Stimulated activated naive B cell treated with anti-CD40 and anti-IgM and Interleukin-4, amounts not matched to agents 10 μg/mL and 1 μg/mL and 100 μg/mL, for 72 hours (primary cell): ENCODE results near the gene TSC22D4.
"Not testable (repeated sequence)": the region's sequence is repeated elsewhere in the genome, so short reads cannot be mapped to it uniquely, and the experiment has no call there.

Experiments used
- ATAC-seq, 2 donors: fragments of 150-1000 bp; cut with Tn5 transposase; replicated peaks; 2 replicates each; pipeline ENCODE4 v1.10.0; 2021; ENCODE audit warnings: moderate library complexity in 1 of 2
- DNase-seq: peaks from one replicate; pipeline ENCODE4 v3.0.0; 2021
- H3K27ac Mint-ChIP-seq: one replicate; pipeline ENCODE4 v1.8.0; 2022; ENCODE audit warnings: mild to moderate bottlenecking, mixed read lengths
- H3K27me3 Mint-ChIP-seq, 2 donors: one replicate each; pipeline ENCODE4 v1.8.0; 2022; ENCODE audit warnings: mixed read lengths in 2 of 2
- H3K36me3 Mint-ChIP-seq, 2 donors: one replicate each; pipeline ENCODE4 v1.8.0; 2022; ENCODE audit warnings: mixed read lengths in 2 of 2, mild to moderate bottlenecking in 1 of 2
- H3K4me1 Mint-ChIP-seq, 2 donors: one replicate each; pipeline ENCODE4 v1.8.0; 2022; ENCODE audit warnings: mixed read lengths in 2 of 2, mild to moderate bottlenecking in 1 of 2
- H3K4me3 Mint-ChIP-seq, 2 donors: one replicate each; pipeline ENCODE4 v1.8.0; 2022; ENCODE audit warnings: mild to moderate bottlenecking in 2 of 2, mixed read lengths in 2 of 2, moderate library complexity in 1 of 2
- H3K9me3 Mint-ChIP-seq, 2 donors: one replicate each; pipeline ENCODE4 v1.8.0; 2022; ENCODE audit warnings: mixed read lengths in 2 of 2, mild to moderate bottlenecking in 1 of 2

Gene TSC22D4

DNA sequence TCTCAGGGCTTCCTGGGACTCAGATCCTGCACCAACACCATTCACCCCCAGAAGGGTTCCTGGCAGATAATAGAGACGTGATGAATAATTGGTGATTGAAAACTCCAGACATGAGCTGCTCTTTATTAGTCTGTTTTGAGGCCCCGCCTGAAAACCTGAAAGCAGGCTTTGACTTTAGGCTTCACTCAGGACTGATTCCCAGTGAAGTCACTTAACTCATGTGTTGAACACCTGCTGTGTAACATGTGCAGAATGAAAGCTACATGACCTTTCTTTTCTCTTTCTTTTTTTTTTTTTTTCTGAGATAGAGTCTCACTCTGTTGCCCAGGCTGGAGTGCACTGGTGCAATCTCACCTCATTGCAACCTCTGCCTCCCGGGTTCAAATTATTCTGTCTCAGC, 23.8 kb downstream of the TSC22D4 start:
- Mint-ChIP-seq H3K9me3 (no peaks in the 10 kb centered on the region), H3K4me3 (no peak overlapping the region), H3K27me3 (no peaks in the 10 kb centered on the region), H3K27ac (no peak overlapping the region), H3K36me3 (peaks cover 8 to 14% of the 10 kb centered on the region in 2 donors), H3K4me1 (peaks cover 7 to 13% of the 10 kb centered on the region in 2 donors)
- ATAC-seq, result no peak
- no peak for DNase-seq

DNA sequence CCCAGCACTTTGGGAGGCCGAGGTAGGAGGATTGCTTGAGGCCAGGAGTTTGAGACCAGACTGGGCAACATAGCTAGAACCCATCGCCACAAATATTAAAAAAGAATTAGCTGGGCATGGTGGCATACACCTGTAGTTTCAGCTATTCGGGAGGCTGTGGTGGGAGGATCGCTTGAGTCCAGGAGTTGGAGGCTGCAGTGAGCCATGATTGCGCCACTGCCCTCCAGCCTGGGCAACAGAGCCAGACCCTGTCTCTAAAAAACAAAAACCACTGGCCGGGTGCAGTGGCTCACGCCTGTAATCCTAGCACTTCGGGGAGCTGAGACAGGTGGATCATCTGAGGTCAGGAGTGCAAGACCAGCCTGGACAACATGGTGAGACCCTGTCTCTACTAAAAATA, 25.2 kb downstream of the TSC22D4 start:
- H3K27ac Mint-ChIP-seq, DNase-seq, H3K27me3 Mint-ChIP-seq, ATAC-seq, H3K9me3 Mint-ChIP-seq, H3K4me3 Mint-ChIP-seq: not testable (repeated sequence)
- Mint-ChIP-seq H3K36me3 (peaks cover 4 to 10% of the 10 kb centered on the region in 2 donors), H3K4me1 (peaks cover 7 to 13% of the 10 kb centered on the region in 2 donors)

DNA sequence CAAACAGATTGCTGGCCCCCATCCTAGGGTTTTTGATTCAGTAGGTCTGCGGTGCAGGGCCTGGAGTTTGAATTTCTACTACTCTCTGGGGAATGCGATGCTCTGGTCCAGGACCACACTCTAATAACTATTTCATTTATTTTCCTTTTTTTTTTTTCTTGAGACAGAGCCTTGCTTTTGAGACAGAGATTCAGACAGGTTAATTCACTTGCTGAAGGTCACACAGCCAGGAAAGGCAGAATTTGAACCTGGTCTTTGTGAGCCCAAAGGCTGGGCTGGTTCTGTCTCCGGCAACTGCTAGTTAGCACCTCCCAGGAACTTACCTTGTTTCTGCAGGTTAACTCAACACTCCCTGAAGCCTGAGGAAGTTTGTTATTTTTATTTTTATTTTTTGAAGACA, 26.5 kb downstream of the TSC22D4 start:
- no peak for ATAC-seq
- no peak for DNase-seq
- no peak overlapping the region for H3K4me3 Mint-ChIP-seq
- no peak overlapping the region for H3K27ac Mint-ChIP-seq
- no peaks in the 10 kb centered on the region for H3K9me3 Mint-ChIP-seq
- H3K27me3 Mint-ChIP-seq, result no peaks in the 10 kb centered on the region
- peaks cover 3% of the 10 kb centered on the region in 2 donors for H3K36me3 Mint-ChIP-seq
- H3K4me1 Mint-ChIP-seq, result peaks cover 7 to 13% of the 10 kb centered on the region in 2 donors

DNA sequence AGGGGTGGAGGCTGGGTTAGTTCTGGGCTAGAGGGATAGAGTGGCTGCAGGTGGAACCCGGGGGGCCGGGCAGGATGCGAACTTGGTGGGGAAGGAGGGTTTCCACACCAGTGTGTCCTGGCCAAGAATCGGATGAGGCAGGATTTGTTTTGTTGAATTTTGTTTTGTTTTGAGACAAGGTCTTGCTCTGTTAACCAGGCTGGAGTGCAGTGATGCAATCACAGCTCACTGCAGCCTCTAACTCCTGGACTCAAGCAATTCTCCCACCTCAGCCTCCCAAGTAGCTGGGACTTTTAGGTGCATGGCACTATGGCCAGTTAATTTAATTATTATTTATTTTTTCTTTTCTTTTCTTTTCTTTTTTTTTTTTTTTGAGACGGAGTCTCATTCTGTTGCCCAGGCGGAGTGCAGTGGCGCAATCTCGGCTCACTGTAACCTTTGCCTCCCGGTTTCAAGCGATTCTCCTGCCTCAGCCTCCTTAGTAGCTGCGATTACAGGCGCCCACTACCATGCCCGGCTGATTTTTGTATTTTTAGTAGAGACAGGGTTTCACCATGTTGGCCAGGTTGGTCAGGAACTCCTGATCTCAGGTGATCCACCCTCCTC, 29.7 kb downstream of the TSC22D4 start:
- ATAC-seq, result no peak
- Mint-ChIP-seq H3K4me1 (peaks cover 13 to 20% of the 10 kb centered on the region in 2 donors), H3K36me3 (no peaks in the 10 kb centered on the region), H3K27ac (no peak overlapping the region), H3K4me3 (peak overlapping the region in 1 of 2 donors; percentile 29), H3K27me3 (no peaks in the 10 kb centered on the region), H3K9me3 (no peaks in the 10 kb centered on the region)
- DNase-seq, result no peak

DNA sequence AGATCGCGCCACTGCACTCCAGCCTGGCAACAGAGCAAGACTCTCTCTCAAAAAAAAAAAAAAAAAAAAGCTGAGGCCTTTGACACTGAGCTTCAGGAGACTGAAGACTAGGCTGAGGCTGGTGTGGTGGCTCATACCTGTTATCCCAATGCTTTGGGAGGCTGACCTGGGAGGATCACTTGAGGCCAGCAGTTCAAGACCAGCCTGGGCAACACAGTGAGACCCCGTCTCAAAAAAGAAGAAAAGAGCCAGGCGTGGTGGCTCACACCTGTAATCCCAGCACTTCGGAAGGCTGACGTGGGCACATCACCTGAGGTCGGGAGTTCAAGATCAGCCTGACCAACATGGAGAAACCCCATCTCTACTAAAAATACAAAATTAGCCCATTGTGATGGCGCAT, 31.7 kb downstream of the TSC22D4 start:
- not testable (repeated sequence) for H3K4me3 Mint-ChIP-seq, ATAC-seq, H3K27me3 Mint-ChIP-seq, H3K9me3 Mint-ChIP-seq, H3K27ac Mint-ChIP-seq, DNase-seq, H3K36me3 Mint-ChIP-seq
- peaks cover 14 to 23% of the 10 kb centered on the region in 2 donors for H3K4me1 Mint-ChIP-seq

DNA sequence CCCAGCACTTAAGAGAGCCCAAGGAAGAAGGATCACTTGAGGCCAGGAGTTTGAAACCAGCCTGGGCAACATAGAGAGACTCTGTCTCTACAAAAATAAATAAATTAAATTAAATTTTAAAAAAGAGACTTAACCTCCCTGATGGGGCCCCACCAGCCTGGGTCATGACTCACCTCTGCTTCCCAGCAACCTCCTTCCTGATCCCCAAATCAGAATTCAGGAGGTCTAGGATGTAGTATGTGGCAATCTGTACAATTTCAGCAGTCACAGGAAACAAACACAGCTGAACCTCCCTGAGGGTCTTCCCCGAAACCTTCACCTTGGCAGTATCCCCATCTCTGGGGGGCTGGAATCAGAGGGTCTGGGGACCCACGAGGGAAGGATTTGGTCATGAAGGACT, 33.0 kb downstream of the TSC22D4 start:
- Mint-ChIP-seq H3K4me1 (peaks cover 14 to 22% of the 10 kb centered on the region in 2 donors), H3K27me3 (no peaks in the 10 kb centered on the region), H3K9me3 (no peaks in the 10 kb centered on the region), H3K27ac (no peak overlapping the region), H3K36me3 (peaks cover 0 to 4% of the 10 kb centered on the region in 2 donors), H3K4me3 (no peak overlapping the region)
- no peak for DNase-seq
- ATAC-seq, result no peak

DNA sequence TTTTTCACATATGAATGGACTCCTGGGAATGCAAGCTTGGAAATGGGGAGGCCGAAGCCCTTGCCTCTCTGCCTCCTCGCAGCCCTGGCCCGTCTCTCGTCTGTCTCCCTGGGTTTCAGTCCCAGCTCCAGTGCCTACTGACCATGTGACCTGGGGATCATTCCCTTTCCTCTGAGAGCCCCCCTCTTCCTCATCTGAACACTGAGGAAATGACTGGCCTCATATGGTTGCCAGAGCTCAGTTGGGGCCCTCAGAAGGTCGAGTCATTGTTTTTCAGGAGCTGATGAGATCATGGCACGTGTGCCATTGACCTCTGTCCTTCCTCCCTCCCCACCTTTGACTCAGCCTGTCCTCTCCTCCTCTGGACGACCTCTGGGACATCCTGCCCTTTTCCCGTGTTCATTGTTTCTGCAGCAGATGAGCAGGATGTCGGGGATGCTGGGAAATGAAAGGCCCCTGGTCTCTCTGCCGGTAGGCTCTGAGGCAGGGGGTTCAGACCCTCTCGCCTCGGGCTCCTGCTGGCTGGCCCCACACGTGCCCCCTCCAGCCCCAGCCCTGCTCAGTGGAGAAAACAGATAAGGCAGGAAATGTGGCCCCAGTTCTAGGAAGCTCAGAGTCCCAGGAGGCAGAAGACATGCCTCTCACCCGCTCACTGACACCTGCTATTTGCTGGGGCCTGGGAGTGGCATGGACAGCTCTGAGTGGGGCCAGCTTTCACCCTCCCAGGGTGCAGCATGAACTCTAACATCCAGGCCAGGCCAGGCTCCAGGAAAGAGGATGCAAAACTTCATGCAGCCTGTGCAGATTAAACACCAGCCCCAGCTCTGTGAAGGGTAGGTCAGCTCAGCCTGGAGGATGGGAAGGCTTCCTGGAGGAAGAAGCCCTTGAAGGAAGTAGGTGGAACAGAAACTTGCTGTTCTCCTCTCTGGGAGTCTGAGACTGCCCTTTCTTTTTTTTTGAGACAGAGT, 34.4 kb downstream of the TSC22D4 start:
- ATAC-seq, result peak; percentile 82 to 85
- H3K27ac Mint-ChIP-seq, result peak overlapping the region; percentile 88
- peaks cover 0 to 4% of the 10 kb centered on the region in 2 donors for H3K36me3 Mint-ChIP-seq
- H3K4me3 Mint-ChIP-seq, result peak overlapping the region in 1 of 2 donors; percentile 46
- no peaks in the 10 kb centered on the region for H3K9me3 Mint-ChIP-seq
- no peaks in the 10 kb centered on the region for H3K27me3 Mint-ChIP-seq
- DNase-seq, result no peak
- H3K4me1 Mint-ChIP-seq, result peaks cover 11 to 17% of the 10 kb centered on the region in 2 donors

DNA sequence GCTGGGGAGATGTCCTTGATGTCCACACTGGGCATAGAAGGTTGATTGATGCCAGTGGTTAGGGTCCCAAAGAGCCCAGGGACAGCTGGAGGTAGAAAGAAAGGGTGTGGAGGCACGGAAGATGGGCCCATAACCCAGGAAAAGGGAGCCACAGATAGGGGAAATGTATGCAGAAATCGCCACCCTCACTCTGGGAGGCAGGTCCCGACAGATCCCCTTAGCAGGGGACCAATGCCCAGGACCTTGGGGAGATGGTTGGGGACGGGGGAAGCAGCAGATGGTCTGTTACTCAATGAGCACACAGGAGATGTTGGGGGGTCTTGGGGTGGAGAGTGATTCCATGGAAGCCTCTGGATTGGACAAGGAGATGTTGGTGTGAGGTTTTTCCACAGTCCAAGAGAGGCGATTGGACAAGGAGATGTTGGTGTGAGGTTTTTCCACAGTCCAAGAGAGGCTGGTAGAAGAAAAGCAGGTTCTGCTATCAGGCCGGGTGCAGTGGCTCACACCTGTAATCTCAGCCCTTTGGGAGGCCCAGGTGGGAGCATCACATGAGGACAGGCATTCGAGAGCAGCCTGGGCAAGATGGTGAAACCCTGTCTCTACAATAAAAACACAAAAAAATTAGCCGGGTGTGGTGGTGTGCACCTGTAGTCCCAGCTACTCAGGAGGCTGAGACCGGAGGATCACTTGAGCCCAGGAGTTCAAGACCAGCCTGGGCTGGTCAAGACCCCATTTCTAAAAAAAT, 35.7 kb downstream of the TSC22D4 start:
- Mint-ChIP-seq H3K4me1 (peaks cover 11 to 17% of the 10 kb centered on the region in 2 donors), H3K4me3 (no peak overlapping the region), H3K27me3 (no peaks in the 10 kb centered on the region), H3K36me3 (peaks cover 0 to 4% of the 10 kb centered on the region in 2 donors), H3K27ac (no peak overlapping the region), H3K9me3 (no peaks in the 10 kb centered on the region)
- ATAC-seq (no peak), DNase-seq (no peak)

DNA sequence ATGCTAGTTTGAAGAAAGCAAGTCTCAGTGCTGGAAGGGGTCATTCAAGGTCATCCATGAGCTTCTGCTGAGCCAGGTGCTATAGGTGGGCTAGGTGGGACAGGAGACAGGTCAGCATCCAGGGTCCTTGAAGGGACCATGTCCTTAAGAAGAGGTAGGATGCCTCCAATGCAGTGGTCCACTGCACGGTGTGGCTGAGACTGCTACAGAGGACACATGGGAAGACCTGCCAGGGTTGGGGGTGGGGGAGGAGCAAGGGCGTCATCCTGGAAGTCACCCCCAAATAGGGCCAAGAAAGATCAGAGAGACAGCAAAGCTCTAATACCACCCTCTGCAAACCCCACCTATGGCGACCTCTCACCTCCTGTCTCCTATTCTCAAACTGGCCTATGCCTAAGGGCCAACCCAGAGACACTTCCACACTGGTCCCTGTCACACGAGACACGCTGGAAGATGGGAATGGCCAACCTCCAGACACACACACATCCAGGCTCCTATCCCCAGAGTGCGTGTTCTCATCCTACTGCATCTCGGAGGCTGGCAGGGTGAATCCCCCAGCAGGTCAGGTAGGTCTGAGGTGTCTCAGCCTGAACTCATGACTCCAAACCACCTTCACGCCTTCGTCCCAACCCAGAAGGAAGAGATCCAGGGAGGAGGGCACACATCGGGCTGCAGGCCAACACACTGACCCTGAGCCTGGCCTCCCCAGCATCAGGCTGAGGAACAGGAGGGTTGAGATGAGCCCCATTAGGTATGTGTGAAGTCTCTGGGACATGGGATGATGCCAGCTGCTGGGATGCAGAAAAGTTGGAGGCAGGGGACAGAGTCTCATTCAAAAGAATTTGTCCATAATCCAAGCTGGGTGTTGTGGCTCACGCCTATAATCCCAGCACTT, 37.1 kb downstream of the TSC22D4 start:
- no peaks in the 10 kb centered on the region for H3K9me3 Mint-ChIP-seq
- no peak overlapping the region for H3K27ac Mint-ChIP-seq
- no peak for ATAC-seq
- H3K4me1 Mint-ChIP-seq, result peaks cover 11 to 17% of the 10 kb centered on the region in 2 donors
- no peak for DNase-seq
- H3K4me3 Mint-ChIP-seq, result no peak overlapping the region
- H3K36me3 Mint-ChIP-seq, result peaks cover 0 to 4% of the 10 kb centered on the region in 2 donors
- H3K27me3 Mint-ChIP-seq, result no peaks in the 10 kb centered on the region

DNA sequence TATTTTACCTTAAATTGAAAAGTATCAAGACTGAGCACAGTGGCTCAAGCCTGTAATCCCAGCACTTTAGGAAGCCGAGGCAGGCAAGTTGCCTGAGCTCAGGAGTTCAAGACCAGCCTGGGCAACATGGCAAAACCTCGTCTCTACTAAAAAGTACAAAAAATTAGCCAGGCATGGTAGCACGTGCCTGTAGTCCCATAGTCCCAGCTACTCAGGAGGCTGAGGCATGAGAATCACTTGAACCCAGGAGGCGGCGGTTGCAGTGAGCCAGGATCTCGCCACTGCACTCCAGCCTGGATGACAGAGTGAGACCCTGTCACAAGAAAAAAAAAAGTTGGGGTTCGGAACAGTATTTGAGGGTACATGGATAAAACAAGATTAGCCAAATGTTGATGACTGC, 39.8 kb downstream of the TSC22D4 start:
- DNase-seq, H3K27ac Mint-ChIP-seq, H3K4me3 Mint-ChIP-seq: not testable (repeated sequence)

DNA sequence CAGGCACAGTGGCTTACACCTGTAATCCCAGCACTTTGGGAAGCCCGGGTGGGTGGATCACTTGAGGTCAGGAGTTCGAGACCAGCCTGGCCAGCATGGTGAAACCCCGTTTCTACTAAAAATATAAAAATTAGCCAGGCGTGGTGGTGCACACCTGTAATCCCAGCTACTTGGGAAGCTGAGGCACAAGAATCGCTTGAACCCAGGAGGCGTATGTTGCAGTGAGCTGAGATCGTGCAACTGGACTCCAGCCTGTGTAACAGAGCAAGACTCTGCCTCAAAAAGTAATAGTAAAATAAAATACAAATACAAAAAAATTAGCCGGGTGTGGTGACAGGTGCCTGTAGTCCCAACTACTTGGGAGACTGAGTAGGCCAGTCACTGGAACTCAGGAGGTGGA, 40.3 kb downstream of the TSC22D4 start:
- not testable (repeated sequence) for H3K9me3 Mint-ChIP-seq, H3K27ac Mint-ChIP-seq
- H3K4me1 Mint-ChIP-seq, result peaks cover 16 to 23% of the 10 kb centered on the region in 2 donors

More for the DNA sequence above, 39.8 kb downstream of the TSC22D4 start:
- ATAC-seq, H3K27me3 Mint-ChIP-seq, H3K9me3 Mint-ChIP-seq: not testable (repeated sequence)
- peaks cover 17 to 19% of the 10 kb centered on the region in 2 donors for H3K36me3 Mint-ChIP-seq
- peaks cover 12 to 20% of the 10 kb centered on the region in 2 donors for H3K4me1 Mint-ChIP-seq

DNA sequence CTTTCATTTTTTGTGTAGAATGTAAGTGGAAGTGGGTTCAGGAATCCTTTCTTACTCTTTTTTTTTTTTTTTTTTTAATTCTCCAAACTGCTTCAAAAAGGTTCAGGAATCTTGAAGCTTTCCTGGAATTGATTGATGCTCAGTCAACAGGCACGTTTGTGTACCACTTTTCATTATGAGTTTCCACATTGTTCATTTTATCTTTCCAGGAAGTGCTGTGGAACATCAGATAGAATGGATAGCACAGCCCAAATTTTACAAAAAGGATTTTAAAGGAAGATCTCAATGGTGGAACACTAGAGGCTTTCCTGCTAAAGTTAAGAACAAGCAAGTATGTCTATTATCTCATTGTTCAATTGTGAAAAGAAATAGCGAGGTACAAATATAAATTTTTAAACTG, 40.8 kb downstream of the TSC22D4 start:
- Mint-ChIP-seq H3K4me3 (no peak overlapping the region), H3K27me3 (no peaks in the 10 kb centered on the region), H3K4me1 (peaks cover 22 to 29% of the 10 kb centered on the region in 2 donors), H3K9me3 (no peaks in the 10 kb centered on the region), H3K36me3 (peaks cover 27% of the 10 kb centered on the region in 2 donors), H3K27ac (peak overlapping the region; percentile 14)
- DNase-seq (no peak), ATAC-seq (no peak)

More for the DNA sequence above, 40.3 kb downstream of the TSC22D4 start:
- not testable (repeated sequence) for DNase-seq, H3K27me3 Mint-ChIP-seq, H3K4me3 Mint-ChIP-seq, ATAC-seq
- peaks cover 22 to 23% of the 10 kb centered on the region in 2 donors for H3K36me3 Mint-ChIP-seq
